ENCODE measurements around the gene MAD1L1.

Gene MAD1L1

DNA sequence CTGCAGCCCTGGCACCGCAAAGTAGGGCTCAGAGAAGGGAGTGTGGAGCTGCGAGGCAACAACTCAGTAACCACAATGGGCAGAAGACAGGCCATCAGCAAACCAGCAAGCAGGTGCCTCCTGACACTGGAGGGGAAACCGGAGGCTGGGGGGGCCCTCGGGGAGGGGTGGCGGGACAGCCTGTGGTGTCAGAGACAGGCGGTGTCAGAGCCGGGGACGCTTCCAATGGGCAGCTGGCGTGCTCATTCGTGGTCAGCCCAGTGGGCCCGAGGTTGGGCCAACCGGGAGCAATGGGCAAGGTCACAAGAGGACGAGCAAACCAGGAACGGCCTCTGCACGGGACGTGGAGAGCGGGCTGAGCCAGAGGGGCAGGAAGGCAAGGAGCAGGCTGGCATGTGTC, 158.1 kb downstream of the MAD1L1 start:
- TF ChIP-seq, protein P1, sequence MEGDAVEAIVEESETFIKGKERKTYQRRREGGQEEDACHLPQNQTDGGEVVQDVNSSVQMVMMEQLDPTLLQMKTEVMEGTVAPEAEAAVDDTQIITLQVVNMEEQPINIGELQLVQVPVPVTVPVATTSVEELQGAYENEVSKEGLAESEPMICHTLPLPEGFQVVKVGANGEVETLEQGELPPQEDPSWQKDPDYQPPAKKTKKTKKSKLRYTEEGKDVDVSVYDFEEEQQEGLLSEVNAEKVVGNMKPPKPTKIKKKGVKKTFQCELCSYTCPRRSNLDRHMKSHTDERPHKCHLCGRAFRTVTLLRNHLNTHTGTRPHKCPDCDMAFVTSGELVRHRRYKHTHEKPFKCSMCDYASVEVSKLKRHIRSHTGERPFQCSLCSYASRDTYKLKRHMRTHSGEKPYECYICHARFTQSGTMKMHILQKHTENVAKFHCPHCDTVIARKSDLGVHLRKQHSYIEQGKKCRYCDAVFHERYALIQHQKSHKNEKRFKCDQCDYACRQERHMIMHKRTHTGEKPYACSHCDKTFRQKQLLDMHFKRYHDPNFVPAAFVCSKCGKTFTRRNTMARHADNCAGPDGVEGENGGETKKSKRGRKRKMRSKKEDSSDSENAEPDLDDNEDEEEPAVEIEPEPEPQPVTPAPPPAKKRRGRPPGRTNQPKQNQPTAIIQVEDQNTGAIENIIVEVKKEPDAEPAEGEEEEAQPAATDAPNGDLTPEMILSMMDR (conservative IDR thresholded peaks at IDR 0.05), result no peak
- no peak for TF ChIP-seq ZFX (IDR thresholded peaks at IDR 0.05)
- peak overlapping the region; percentile 36 for H3K27ac ChIP-seq

DNA sequence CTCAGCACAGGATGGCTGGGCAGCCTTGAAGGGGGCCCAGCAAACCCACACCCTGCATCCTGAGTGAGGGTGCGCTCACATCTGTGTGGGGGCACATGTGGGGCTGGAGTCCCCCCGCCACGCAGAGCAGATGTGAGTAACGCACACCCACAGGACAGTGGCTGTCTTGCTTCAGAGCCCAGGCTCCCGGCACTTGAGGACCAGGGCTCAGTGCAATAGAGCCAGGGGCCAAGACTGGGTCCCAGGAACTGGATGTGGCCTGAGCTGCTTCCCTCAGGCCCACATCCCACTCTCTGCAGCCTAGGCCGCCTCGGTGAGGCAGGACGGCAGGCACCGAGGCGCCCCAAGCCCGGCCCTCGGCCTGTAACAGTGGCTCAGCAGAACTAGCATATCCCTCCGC, 159.9 kb downstream of the MAD1L1 start:
- H3K27ac ChIP-seq, result no peak overlapping the region
- TF ChIP-seq ZFX (IDR thresholded peaks at IDR 0.05), result no peak
- TF ChIP-seq, protein P1 (conservative IDR thresholded peaks at IDR 0.05), result no peak

DNA sequence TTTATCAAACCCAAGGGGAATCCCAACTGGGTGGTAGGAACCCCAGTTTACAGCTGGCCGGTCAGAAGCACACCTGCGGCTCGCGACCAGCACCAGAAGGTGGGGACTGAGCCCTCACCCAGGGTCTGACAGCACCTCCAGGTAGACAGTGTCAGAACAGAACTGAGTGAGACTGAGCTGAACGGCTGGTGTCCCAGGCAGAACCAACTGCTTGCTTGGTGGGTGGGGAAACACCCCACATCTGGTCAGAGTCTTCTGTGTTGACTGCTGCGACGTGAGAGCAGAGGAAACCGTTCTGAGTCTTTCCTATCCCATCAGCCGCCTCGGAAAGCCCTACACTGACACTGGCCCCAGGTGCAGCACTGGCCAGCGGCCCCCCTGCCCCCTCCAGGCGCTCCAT, 160.7 kb downstream of the MAD1L1 start:
- TF ChIP-seq, protein P1 (conservative IDR thresholded peaks at IDR 0.05), result no peak
- no peak for TF ChIP-seq ZFX (IDR thresholded peaks at IDR 0.05)
- no peak overlapping the region for H3K27ac ChIP-seq

DNA sequence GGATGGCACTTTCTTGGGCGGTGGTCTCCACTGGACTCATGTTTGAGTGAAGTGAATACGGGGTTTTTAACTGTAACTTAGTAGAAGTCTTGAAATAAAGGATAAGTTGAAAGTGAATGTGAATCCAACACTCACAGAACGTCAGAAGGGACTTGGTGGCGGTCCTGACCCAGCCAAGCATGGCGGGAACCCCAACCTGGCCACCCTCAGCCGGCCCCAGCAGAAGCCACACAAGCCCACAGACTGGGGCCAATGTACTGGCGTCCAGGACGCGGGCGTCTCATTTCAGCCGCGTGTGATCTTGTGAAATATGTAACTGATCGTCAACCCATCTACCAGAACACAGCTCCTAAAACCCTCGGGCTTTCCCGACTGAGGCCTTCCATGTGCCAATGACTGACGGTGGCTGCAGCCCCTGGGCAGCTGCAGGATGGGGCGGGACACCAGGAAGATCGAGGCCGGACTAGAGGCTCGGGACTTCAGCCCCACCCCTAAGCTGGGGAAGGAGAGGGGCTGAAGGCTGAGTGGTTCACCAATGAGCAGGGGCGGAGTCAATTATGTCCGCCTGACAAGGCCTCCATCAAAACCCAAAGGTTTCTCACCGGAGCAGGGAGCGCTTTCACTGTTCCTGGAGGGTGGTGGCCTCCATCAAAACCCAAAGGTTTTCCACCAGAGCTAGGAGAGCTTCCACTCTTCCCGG, 161.5 kb downstream of the MAD1L1 start:
- H3K27ac ChIP-seq, result no peak overlapping the region
- no peak for TF ChIP-seq ZFX (IDR thresholded peaks at IDR 0.05)
- TF ChIP-seq, protein P1 (conservative IDR thresholded peaks at IDR 0.05), result no peak

DNA sequence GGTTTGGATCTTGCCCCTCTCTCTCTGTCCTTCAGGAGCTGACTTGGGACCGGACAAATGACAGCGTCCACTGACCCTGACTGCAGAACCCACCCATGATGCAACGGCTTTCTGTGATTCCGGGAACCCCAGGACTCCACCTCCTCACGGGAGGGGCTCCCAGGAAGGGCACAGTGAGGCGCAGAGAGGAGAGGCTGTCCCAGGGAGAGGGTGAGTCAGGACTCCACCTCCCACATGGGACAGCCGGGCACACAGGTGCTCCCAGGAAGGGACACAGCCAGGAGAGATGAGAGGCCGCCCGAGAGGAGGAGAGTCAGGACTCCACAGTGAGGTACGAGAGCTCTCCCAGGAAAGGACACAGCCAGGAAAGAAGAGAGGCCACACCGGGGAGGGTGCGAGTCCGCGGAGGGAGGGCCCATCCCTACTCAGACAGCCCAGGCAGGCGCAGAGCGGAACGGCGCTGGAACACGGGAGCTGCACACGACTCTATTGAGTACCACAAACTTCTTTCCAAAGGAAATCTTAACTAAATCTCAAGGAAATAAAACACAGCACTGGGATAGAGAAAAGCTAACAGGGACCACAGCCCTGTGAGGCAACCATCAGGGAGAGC, 162.5 kb downstream of the MAD1L1 start:
- TF ChIP-seq, protein P1 (conservative IDR thresholded peaks at IDR 0.05), result no peak
- no peak for TF ChIP-seq ZFX (IDR thresholded peaks at IDR 0.05)
- no peak overlapping the region for H3K27ac ChIP-seq

DNA sequence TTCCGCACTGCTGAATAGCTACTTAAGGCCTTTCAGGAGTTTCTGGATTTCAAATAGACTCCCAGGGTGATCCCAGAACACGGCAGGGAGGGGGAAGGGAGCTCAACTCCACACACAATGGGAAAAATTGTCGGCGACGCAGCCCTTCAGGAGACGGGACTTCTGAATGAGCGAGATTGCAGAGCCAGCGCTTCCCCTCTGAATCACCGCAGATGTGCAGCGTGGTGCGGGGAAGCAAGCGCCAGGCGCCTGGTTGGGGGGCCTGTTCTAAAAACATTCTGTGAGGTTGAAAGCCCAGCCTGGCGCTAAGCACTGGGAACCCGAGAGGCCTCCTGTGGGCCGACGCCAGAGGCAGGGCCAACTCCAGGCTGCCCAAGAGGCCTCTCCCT, 163.3 kb downstream of the MAD1L1 start:
- H3K27ac ChIP-seq, result no peak overlapping the region
- TF ChIP-seq ZFX (IDR thresholded peaks at IDR 0.05), result no peak
- TF ChIP-seq, protein P1 (conservative IDR thresholded peaks at IDR 0.05), result no peak

DNA sequence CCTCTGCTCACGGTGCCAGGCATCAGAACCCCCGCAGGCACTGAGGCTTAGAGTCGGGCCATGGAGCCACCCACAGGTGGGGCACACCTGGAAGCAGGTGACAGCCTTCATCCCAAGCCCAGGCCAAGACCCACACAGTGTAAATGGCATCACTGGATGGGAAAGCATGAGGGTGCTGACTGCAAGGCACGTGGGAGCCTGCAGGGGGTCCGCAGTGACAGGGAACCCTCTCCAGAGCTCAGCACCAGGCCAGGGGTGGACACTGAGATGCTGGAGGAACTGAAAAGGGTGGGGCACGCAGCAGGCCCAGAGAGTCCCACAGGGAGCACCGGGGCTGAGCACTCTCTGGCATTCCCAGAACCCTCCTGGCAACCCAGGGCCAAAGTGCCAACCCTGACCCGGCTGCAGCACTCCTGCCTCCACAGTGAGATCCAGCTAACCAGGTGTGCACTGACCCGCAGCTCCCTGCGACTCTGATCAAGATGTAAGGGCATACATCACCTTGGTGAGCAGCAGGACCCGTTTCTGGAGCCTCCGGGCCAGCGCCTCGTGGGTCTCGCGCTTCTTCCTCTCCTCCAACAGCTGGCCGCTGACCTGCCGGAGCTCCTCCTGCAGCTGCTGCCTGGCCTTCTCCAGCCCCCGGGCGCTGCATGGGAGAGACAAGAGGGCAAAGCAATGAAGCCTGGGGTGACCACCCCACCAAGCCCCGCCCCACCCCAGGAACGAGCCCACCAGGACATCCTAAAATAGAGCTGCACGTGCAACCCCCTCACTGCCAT, 163.9 kb downstream of the MAD1L1 start:
- H3K27ac ChIP-seq, result no peak overlapping the region
- TF ChIP-seq ZFX (IDR thresholded peaks at IDR 0.05), result no peak
- TF ChIP-seq, protein P1 (conservative IDR thresholded peaks at IDR 0.05), result no peak

All from C4-2B (cell line).